Cardiac fibroblast (primary cell): ENCODE data around the gene ERN1.
"Not testable (repeated sequence)": the region's sequence is repeated elsewhere in the genome, so short reads cannot be mapped to it uniquely, and the experiment has no call there.

Source experiments
- DNase-seq, 2 donors: peaks; one replicate each; pipeline versions ENCODE4 v3.0.0 to v3.0.0-alpha.2; 2010; ENCODE audit warnings: low read depth in 2 of 2
- H3K4me3 ChIP-seq, 2 donors: replicated peaks in 1 of 2; 1 replicate in 1 of 2; 2 replicates in 1 of 2; pipeline ENCODE4 v1.5.1; 2011; ENCODE audit warnings: low read depth in 2 of 2, low read length in 2 of 2, mild to moderate bottlenecking in 2 of 2, moderate library complexity in 1 of 2
- TF ChIP-seq, protein P1 (sequence below): IDR thresholded peaks from one replicate; pipeline ENCODE4 v1.5.1; 2011; ENCODE audit warnings: low read depth, mild to moderate bottlenecking, low read length, inconsistent platforms

The ERN1 gene

DNA sequence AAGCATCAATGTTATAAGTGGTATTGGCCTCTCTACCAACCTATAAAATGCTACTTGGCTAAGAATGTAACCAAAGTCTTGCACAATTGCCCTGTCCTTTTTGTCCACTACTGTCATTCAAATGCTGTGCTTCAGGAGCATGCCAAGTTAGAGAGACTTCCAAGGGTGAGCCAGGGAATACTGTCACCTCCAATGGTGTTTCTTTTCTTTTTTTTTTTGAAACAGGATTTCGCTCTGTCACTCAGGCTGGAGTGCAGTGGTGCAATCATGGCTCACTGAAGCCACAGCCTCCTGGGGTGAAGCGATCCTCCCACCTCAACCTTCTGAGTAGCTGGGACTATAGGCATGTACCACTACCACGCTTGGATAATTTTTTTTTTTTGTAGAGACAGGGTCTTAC lies 43.7 kb upstream of the ERN1 start:
- TF ChIP-seq, protein P1, sequence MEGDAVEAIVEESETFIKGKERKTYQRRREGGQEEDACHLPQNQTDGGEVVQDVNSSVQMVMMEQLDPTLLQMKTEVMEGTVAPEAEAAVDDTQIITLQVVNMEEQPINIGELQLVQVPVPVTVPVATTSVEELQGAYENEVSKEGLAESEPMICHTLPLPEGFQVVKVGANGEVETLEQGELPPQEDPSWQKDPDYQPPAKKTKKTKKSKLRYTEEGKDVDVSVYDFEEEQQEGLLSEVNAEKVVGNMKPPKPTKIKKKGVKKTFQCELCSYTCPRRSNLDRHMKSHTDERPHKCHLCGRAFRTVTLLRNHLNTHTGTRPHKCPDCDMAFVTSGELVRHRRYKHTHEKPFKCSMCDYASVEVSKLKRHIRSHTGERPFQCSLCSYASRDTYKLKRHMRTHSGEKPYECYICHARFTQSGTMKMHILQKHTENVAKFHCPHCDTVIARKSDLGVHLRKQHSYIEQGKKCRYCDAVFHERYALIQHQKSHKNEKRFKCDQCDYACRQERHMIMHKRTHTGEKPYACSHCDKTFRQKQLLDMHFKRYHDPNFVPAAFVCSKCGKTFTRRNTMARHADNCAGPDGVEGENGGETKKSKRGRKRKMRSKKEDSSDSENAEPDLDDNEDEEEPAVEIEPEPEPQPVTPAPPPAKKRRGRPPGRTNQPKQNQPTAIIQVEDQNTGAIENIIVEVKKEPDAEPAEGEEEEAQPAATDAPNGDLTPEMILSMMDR: no peak
- no peak for DNase-seq
- no peak overlapping the region for H3K4me3 ChIP-seq

DNA sequence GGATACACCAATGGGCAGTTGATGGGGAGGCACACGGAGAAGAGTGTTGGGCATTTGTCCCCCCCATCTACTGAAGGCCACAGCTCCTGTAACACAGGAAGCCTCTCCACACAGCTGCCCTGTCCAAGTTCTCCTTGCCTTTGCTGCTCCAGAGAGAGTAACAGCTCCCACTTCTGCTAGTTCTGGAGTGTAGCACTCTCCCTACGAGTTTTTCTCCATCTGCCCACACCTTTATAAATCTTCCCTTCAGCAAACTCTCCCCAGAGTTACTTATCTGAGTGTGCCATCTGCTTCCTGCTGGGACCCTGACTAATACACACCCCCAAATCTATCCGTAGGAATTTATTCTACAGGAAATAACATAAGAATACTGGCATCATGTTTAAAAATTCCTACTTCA lies 42.6 kb upstream of the ERN1 start:
- DNase-seq: peak in 1 of 2 donors; percentile 19
- TF ChIP-seq, protein P1: no peak
- no peak overlapping the region for H3K4me3 ChIP-seq

DNA sequence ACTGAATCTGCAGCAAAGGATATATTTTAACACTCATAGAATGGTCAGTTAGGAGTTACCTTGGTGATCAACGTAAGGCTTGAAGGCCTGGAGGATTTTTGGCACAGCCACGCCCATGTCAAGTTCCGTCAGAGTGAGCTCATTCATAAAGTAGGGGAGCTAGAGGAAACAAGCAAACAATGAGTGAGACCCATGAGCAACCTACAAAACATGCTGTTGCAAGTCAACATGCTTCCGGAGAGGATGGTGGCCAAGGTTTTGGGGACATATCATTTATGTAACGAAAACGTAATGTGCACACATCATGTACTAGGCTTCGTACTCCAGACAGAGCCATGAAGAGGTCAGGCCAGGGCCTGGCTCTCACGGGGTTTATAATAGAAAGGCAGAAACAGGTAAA lies 41.1 kb upstream of the ERN1 start:
- H3K4me3 ChIP-seq: no peak overlapping the region
- TF ChIP-seq, protein P1: no peak
- peak; percentile 61 to 96 for DNase-seq

DNA sequence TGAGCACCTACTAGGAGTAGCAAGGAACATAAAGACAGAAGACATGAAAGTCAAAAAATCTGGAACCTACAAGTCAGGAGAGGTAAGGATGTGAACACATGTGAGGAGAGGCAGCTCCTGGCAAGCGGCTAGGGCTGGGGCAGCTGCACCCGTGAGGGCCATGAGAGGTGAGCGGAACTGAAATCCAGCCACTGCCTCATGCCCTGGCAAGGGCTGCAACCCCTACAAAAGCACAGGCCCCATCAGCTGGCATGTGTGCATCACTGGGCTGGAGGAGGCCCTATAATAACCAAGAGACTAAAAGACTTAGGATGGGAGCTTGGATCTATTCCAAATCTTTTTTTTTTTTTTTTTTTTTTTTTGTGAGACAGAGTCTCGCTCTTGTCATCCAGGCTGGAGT lies 40.3 kb upstream of the ERN1 start:
- TF ChIP-seq, protein P1: no peak
- H3K4me3 ChIP-seq: no peak overlapping the region
- DNase-seq: no peak

DNA sequence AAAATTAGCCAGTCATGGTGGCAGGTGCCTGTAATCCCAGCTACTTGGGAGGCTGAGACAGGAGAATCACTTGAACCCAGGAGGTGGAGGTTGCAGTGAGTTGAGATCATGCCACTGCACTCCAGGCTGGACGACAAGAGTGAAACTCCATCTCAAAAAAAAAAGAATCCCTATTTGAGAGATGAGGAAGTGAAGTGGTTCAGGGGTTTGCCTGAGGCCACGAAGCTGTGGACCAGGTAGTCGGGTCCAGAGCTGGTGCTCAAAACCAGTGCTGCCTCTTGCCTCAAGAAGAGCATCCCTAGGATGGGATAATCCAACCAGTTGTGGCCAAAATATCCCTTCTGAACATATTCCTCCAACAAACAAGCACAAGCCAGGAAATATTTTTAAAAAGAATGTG lies 37.7 kb upstream of the ERN1 start:
- not testable (repeated sequence) for DNase-seq, H3K4me3 ChIP-seq

DNA sequence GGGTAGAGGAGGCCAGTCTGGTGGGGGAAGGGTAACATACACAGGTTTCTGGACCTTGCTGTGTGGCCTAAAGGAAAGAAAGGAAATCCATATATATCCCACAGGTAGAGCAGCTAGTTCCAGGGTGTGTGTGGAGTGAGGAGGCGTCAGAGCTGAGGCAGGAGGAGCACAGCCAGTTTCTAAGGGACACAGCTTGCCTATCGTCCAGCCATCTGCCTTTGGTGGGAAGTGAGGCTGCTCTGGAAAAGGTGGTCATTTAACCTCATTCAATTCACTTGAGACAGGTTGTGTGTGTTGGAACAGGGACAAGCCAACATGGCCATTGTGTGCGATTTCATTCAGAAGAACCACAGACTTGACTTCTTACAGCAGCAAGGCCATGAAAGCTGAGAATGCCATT lies 36.9 kb upstream of the ERN1 start:
- no peak for DNase-seq
- TF ChIP-seq, protein P1: no peak
- no peak overlapping the region for H3K4me3 ChIP-seq

DNA sequence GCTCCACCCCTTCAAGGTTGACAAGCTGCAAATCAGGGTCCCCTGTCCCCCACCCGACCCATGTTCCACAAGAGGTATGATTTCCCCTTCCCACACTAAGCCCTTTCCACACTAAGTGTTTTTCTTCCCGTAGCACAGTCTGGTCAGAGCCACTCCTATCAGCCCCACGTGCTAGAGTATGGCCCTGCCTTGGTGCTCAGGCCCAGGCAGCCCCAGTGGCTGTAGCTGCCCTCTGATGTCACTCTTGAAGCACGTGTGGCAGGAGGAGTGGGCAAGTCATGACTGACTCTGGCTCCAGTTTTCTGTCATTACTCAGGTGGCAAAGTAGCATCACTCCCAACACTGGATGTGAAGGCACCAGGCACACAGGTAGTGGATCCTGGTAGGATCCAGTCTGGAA lies 35.4 kb upstream of the ERN1 start:
- TF ChIP-seq, protein P1: no peak
- no peak for DNase-seq

More for the DNA sequence above, 35.4 kb upstream of the ERN1 start:
- H3K4me3 ChIP-seq: no peak overlapping the region
